Cerebellar cortex (tissue), 1 donor: ENCODE results near the gene IL1RAPL1.

Experiments used
- DNase-seq: peaks from one replicate; pipeline ENCODE4 v3.0.0-alpha.2; 2015; ENCODE audit warnings: low spot score

The IL1RAPL1 gene

GRCh38 chrX:29531336-29531735 lies 944.1 kb downstream of the IL1RAPL1 start:
- no peak for DNase-seq

GRCh38 chrX:29535212-29536162 lies 948.2 kb downstream of the IL1RAPL1 start:
- DNase-seq = no peak

GRCh38 chrX:29541038-29541437 lies 953.8 kb downstream of the IL1RAPL1 start:
- no peak for DNase-seq

DNA sequence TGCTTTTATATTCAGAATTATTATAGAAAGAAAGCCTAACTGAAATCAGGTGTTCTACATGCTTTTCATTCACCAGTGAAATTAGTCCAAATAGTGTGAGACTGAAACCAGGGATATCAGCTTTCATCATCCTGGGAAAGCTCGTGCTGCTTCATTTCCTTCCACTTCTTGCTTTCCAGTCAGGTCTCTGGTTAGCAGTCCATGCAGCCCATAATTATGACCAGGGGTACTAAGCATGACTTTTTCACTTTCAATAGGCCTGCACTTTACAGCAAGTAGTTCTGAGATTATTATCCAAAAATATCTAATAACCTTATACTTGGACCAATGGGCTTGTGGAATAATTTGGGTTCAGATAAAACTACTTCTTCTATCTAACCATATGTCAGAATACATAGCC lies 954.9 kb downstream of the IL1RAPL1 start:
- DNase-seq = no peak

GRCh38 chrX:29545878-29546277 lies 958.6 kb downstream of the IL1RAPL1 start:
- no peak for DNase-seq

DNA sequence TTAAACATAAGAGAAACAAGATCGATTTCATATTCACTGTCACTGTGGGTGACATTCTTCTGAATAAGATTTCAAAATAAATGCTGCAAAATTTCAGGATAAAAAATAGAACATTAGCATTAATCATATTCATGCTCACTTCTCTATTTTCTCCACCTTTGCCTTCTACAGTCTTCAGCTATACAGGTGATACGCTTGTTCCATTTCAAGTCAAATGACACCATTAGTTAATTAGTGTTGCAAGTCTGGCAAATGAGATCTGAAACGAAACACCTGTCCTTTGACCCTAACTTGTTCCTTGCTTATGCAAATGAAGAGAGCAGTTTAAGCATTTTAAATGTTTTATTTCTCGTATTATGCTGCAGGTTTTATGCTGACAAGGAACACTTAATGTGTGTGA lies 960.6 kb downstream of the IL1RAPL1 start:
- no peak for DNase-seq

DNA sequence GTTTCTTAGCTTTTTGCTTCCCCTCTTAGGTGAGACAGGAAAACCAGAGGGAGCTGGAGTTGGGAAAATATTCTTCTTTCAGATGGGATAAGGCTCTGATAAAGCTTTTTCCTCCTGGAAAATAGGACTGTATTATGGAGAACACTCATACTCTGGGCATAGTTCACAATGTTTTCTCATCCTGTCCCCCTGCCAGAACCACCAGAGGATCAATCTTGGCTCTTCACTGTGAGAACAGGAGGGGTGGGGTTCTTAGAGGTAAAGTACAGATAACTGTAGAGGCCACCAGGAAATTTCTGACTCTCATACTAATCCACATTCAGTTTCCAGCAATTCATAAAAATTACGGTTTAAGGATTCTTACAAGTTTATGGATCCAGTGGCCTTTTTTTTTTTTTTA lies 966.3 kb downstream of the IL1RAPL1 start:
- no peak for DNase-seq

- DNase-seq = no peak
Observed at GRCh38 chrX:29555465-29556091, 968.3 kb downstream of the IL1RAPL1 start.

DNA sequence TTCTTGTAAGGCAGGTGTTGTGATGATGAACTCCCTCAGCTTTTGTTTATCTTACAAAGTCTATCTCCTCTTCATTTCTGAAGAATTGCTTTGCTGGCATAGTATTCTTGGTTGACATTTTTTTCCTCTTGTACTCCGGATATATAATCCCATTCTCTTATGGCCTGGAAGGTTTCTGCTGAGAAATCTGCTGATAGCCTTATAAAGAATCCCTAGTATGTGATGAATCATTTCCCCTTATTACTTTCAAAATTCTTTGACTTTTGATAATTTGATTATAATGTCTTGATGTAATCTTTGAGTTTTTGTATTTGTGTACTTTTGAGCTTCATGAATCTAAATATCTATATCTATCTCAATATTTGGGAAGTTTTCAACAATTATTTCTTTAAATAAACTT lies 972.8 kb downstream of the IL1RAPL1 start:
- DNase-seq = no peak

DNA sequence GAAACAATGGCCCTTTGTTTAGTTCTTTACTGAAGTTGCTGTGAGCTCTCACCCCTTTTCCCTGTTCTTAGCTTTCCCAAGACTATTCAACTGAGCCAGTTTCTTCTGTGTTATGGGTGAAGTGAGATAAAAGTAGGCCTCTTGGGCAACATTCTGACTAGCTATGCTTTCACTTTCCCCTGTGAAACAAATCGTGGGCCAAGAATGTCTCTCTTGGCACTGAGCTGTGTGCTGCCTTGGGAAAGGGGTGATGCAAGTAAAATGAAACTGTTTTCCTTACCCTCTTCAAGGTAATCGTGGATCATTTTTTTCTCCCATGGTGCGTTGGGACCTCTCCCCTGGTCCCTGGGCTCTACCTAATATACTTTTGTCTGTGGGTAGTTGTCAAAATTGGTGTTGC lies 974.2 kb downstream of the IL1RAPL1 start:
- no peak for DNase-seq

- no peak for DNase-seq
Observed at GRCh38 chrX:29580560-29580959, 993.3 kb downstream of the IL1RAPL1 start.

- no peak for DNase-seq
Observed at GRCh38 chrX:29581223-29581622, 994.0 kb downstream of the IL1RAPL1 start.

GRCh38 chrX:29587107-29587506 lies 999.9 kb downstream of the IL1RAPL1 start:
- DNase-seq = no peak

- DNase-seq = no peak
Observed at GRCh38 chrX:29590921-29591320, 1003.7 kb downstream of the IL1RAPL1 start.

GRCh38 chrX:29604381-29604780 lies 1017.1 kb downstream of the IL1RAPL1 start:
- DNase-seq = no peak

DNA sequence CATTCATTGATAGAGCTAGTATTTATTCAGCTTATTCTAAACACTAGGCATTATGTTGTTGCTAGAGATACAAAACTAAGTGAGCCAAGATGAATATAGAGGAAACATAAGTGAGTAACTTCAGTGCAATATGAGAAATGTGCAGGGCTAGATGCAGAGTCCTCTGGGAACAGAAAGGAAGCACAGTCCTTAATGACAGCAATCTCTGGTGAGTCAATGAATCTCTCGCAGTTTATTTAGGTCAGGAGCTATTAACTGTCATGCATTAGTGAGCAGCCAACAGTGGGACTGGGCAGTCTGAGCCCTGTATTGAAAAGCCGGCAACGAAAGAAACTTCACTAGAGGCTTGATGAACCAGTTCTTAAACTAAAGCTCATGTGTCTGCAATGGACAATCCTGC lies 1030.0 kb downstream of the IL1RAPL1 start:
- no peak for DNase-seq

DNA sequence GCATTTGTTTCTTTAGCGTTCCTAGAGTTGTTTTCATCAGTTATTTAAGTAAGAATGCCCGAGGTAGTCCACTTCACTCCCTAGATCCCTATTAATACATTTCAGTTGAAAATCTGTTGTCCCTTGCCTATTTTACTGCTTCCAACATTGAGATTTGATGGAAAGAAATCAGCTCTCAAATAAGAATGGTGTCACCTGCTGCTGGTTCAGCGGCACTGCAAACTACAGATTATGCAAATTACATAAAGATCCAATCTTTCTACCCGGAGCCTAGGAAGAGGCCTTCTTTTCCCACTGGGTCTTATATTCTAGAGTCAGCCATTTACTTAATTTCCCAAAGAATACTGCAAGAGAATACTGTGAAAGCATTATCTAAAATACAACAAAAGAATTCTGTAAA lies 1030.5 kb downstream of the IL1RAPL1 start:
- DNase-seq = peak; percentile 1

- DNase-seq = no peak
Observed at GRCh38 chrX:29627833-29628232, 1040.6 kb downstream of the IL1RAPL1 start.

DNA sequence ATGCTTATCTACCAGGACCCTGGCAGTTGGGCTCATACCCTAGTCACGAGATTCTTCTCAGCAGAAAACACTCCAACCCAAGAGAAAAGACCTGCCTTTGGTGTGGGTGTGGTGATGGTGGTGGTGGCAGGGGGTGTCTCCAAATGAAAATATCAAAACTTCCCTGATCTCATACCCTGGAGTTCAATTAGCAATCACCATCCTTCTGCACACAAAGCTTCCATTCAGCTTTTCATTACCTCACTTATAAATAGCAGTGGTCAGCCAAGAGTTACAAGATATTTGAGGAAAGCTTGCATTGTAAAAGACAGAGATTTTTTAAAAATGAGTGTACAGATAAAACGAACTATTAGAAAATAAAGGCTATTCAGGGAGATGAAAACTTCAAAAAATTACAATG lies 1047.3 kb downstream of the IL1RAPL1 start:
- no peak for DNase-seq

DNA sequence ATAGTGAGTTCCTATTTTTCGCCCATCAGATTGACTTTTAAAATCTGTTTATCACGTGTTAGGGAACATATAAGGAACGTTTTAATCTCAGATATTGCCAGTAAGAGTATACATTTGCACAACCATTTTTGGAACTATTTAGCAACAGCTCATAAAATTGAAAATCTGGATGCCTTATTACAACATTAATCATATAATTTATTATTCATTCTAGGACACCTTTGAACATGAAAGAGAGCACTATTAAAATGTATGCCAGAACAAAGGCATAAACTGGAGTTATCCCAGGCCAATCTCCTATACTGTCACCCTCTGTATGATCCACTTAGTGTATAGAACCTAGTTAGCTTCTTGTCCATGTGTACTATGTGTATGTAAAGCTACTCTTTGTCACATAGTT lies 1049.1 kb downstream of the IL1RAPL1 start:
- no peak for DNase-seq

DNA sequence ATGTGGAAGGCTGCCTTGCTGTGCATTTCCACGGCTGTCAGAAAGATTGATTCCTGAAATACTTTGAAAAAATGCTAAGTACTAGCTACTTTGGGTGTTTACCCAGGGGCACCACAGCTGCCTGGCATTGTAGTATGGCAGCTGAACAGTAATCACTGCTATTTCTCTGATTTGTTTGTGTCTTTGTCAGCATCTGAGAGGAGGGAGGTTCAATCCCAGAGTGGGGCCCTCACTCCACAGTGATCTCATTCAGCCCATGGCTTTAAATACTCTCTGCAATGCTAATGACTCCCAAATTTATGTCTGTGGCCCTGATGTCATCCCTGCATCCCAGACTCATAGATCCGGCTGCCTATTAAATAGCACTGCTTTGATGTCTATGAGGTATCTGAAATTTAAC lies 1052.9 kb downstream of the IL1RAPL1 start:
- no peak for DNase-seq

DNA sequence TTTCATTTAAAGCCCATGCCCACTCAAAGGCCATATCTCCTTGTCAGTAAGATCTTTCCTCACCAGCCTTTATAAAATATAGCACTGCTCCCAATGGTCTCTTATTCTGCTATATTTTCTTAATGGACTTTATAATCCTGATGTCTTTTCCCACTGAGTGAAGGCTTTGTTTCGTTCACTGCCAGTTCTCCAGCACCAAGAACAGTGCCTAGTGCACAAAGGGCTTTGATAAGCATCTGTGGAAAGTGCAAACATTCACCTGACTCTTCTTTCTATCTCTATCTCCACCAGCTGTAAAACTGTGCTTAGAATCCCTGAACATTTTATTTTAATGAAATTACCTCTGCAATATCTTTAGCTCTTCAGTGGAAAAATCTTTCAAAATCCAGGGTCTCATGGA lies 1054.2 kb downstream of the IL1RAPL1 start:
- DNase-seq = no peak

GRCh38 chrX:29643181-29643580 lies 1055.9 kb downstream of the IL1RAPL1 start:
- DNase-seq = no peak

DNA sequence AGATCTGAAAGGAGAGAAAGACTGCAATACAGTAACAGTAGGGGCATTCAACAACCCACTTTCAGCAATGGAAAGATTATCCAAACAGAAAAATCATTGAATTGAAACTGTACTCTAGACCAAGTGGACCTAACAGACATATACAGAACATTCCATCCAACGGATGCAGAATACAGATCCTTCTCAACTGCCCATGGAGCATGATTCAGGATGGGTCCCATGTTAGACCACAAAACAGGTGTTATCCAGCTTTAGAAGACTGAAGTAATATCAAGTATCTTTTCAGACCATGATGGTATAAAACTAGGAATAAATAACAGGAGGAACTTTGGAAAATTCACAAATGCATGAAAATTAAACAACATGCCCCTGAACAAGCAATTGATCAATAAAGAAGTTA lies 1060.9 kb downstream of the IL1RAPL1 start:
- no peak for DNase-seq
